ENCODE measurements around the gene ETV3.

Gene ETV3

DNA sequence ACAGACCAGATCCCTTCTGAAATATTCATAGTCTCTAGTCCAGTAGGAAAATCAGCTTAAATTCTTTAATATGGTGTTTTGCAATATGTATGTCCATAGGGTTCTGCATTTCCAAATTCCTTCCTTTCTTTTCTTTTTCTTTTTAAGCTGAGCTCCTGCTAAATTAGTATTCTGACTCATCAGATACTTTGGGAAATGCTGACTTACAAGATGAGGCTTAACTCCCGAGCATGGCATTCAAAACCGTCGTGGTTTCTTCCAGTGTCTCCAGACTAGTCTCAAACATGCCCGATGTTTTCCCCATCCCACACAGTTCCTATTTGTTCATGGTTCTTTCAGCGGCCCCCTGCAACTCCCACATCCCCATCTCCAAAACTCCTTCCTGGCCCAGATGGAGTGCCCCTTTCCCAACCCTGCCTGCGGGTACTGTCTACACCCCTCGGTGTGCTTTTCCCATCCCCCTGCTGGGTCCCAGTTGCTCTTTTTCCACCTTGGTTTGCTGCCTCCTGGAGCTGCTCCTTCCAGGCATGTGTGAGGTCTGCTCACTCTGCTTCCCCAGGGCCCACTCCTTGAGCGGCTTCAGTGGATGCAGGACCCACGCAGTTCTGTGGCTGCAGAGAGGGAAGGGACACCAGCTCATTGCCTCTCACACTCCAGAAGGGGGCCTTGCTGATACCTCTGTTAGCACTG is 19.5 kb upstream of the ETV3 start:
- no peak overlapping the region for H3K27ac ChIP-seq
- no peak for TF ChIP-seq ZFX (IDR thresholded peaks at IDR 0.05; ENCODE audit: borderline replicate concordance)
- TF ChIP-seq, protein P1, sequence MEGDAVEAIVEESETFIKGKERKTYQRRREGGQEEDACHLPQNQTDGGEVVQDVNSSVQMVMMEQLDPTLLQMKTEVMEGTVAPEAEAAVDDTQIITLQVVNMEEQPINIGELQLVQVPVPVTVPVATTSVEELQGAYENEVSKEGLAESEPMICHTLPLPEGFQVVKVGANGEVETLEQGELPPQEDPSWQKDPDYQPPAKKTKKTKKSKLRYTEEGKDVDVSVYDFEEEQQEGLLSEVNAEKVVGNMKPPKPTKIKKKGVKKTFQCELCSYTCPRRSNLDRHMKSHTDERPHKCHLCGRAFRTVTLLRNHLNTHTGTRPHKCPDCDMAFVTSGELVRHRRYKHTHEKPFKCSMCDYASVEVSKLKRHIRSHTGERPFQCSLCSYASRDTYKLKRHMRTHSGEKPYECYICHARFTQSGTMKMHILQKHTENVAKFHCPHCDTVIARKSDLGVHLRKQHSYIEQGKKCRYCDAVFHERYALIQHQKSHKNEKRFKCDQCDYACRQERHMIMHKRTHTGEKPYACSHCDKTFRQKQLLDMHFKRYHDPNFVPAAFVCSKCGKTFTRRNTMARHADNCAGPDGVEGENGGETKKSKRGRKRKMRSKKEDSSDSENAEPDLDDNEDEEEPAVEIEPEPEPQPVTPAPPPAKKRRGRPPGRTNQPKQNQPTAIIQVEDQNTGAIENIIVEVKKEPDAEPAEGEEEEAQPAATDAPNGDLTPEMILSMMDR (IDR thresholded peaks at IDR 0.05) = no peak

DNA sequence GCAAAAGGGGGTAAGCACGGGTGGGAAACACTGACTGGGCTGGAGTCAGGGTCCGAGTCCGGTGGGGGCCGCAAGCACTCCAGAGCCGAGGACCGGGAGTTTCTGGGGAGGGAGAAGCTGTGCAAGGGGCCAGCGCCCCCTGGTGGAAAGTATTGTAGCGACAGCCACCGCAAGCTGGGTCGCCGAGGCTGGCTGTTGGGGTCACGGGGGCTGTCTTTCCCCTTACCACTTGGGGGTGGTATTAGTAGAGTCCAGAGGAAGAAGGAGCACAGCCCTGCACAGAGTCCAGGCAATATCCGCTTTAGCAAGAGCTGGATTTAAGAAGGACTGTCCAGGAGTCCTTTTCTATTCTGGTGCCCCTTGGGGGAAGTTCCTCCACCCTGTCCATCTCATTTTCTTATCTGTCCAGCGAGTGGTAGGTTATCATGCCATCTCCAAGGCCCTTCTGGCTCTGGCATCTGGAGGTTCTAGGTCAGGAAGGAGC is 17.9 kb upstream of the ETV3 start:
- no peak for TF ChIP-seq ZFX (IDR thresholded peaks at IDR 0.05; ENCODE audit: borderline replicate concordance)
- TF ChIP-seq, protein P1 (IDR thresholded peaks at IDR 0.05) = peak; percentile 99
- no peak overlapping the region for H3K27ac ChIP-seq

DNA sequence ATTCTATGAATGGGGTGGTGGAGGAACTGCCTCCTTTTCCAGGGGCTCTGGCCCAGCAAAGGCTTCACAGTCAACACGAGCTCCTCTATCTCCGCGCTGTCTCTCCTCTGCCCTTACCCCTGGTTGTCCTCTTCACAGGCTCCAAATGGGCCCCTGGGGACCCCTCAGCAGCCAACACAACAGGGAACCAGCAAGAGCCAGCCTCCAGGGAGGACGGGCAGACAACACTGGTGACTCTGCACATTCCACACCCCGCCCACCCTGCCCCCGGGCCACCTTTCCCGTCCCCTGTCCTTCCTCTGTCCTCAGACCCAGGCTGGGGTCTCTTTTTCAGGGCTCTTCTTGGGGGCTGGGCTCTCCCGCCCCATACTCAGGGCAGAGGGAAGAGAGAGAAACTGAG is 17.5 kb upstream of the ETV3 start:
- TF ChIP-seq, protein P1 (IDR thresholded peaks at IDR 0.05) = no peak
- TF ChIP-seq ZFX (IDR thresholded peaks at IDR 0.05; ENCODE audit: borderline replicate concordance) = no peak
- H3K27ac ChIP-seq = no peak overlapping the region

DNA sequence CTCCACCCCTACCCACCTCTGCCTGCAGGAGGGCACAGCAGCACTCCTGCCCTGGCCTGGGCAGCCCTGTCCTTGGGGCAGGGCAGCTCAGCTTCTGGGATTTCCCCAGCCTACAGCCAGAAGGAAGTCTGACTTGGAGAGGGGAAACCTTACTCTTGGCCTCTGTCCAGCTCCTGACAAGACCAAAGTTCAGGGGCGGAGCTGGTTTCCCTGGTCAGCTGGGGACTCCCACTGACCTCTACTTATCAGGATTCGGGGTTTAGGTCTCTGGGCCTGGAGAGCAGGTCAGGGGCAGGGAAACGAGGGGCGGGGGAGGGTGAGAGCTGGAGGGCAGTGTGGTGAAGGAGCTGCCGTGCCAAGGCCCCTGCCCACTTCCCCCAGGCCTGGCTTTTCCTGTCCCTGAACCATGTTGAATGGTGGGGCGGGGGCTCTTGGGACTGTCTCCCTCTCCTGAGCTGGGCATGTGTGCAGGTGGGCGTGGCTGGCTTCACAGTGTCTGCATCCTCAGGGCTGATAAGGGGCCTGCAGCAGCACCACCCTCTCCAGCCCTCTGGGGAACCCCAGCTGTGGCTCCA is 16.8 kb upstream of the ETV3 start:
- TF ChIP-seq, protein P1 (IDR thresholded peaks at IDR 0.05) = no peak
- TF ChIP-seq ZFX (IDR thresholded peaks at IDR 0.05; ENCODE audit: borderline replicate concordance) = no peak
- no peak overlapping the region for H3K27ac ChIP-seq

DNA sequence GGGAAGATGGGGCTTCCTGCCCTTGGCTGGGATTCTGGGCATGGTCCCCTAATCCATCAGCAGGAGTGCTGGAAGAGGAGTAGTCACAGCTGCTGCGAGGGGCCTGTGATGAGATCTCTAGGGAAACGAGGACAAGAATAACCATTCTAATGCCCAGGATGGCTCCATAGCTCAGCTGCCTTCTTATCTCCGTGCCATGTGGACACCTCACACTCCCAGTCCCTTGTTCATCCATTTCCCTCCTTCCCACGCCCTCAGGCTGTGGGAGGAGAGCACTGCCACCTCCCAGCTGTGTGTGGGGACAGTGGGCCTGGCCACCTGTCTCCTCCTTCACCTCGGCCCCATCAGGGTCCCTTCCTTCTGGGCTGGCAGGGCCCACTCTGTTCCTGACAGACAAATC is 16.1 kb upstream of the ETV3 start:
- TF ChIP-seq, protein P1 (IDR thresholded peaks at IDR 0.05) = no peak
- no peak for TF ChIP-seq ZFX (IDR thresholded peaks at IDR 0.05; ENCODE audit: borderline replicate concordance)
- no peak overlapping the region for H3K27ac ChIP-seq

DNA sequence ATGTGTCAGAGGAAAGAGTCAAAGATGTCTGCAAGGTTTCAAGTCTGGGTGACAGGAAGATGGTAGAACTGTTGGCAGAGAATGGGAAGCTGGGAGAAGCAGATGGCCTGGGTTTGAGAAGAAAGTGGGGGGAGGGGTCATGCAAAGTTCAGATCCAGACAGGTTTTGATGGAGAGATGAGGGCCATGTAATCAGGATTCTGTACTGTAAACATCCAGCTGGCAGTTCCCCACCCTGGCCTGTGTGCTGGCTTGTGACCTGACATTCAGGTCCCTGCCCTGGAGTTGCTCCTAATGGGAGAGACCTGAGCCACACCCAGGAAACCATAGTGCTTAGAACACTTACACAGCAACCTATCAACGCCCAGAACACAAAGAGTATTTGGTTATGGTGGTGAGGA is 15.6 kb upstream of the ETV3 start:
- no peak overlapping the region for H3K27ac ChIP-seq
- TF ChIP-seq, protein P1 (IDR thresholded peaks at IDR 0.05) = no peak
- no peak for TF ChIP-seq ZFX (IDR thresholded peaks at IDR 0.05; ENCODE audit: borderline replicate concordance)

DNA sequence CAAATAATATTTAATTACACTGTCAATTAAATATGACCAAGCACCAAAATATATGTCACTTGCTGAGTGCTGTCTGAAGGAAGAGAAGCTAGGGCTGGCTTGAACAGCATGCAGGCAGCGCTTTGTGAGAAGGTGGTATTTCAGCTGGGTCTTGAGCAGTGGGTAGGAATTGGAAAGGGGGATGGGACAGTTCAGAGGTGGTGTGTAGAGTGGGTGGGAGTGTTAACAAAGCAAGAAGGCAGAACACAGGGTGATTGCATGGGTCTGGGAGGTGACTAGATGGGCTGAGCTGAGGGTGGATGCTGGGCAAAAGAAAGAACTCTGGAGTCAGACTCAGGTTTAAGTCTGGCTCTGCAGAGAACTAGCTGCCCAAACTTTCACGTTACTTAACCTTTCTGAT is 14.3 kb upstream of the ETV3 start:
- H3K27ac ChIP-seq = no peak overlapping the region
- TF ChIP-seq, protein P1 (IDR thresholded peaks at IDR 0.05) = no peak
- no peak for TF ChIP-seq ZFX (IDR thresholded peaks at IDR 0.05; ENCODE audit: borderline replicate concordance)

All from 22Rv1 (cell line).